Neural cell (in vitro differentiated cells): Measurements from ENCODE around the gene IRAK4. TPM values are rescaled to one million over a fixed set of nuclear protein-coding genes. Genes with fewer than 3 reads are reported as not detected.

Experiments used
- H2AFZ ChIP-seq: fragments of 200-600, 300-800 bp; sonication (generic), shearing (Covaris generic); 2 replicates; pipeline ENCODE4 v1.6.0; 2014; ENCODE audit warnings: low read depth, mild to moderate bottlenecking, antibody characterized with exemption, low read length, moderate library complexity
- H3F3A ChIP-seq: fragments of 200-600 bp; shearing (Covaris generic); 2 replicates; pipeline ENCODE4 v1.6.1; 2016; ENCODE audit warnings: mild to moderate bottlenecking, moderate library complexity, mixed read lengths, antibody characterized with exemption, low read length; ENCODE audit not compliant: insufficient read depth, poor library complexity, severe bottlenecking
- H3K27ac ChIP-seq: fragments of 200-600, 300-800 bp; sonication (generic), shearing (Covaris generic); 2 replicates; pipeline ENCODE4 v1.5.1; 2014; ENCODE audit warnings: mild to moderate bottlenecking, low read length, moderate library complexity
- H3K27me3 ChIP-seq: fragments of 300-800, 200-600 bp; sonication (generic), shearing (Covaris generic); 2 replicates; pipeline ENCODE4 v1.6.0; 2014; ENCODE audit warnings: mild to moderate bottlenecking, low read depth, low read length, moderate library complexity; ENCODE audit not compliant: insufficient read depth
- H3K36me3 ChIP-seq: fragments of 300-800, 200-600 bp; sonication (generic), shearing (Covaris generic); 2 replicates; pipeline ENCODE4 v1.5.1; 2014; ENCODE audit warnings: mild to moderate bottlenecking, antibody characterized with exemption, low read length, moderate library complexity; ENCODE audit not compliant: insufficient read depth
- H3K4me2 ChIP-seq: fragments of 300-800, 200-600 bp; sonication (generic), shearing (Covaris generic); 2 replicates; pipeline ENCODE4 v1.6.0; 2014; ENCODE audit warnings: mild to moderate bottlenecking, low read length
- H3K4me3 ChIP-seq: fragments of 300-800, 200-600 bp; sonication (generic), shearing (Covaris generic); 2 replicates; pipeline ENCODE4 v1.5.1; 2014; ENCODE audit warnings: mild to moderate bottlenecking, low read length, moderate library complexity
- H3K79me2 ChIP-seq: fragments of 200-600 bp; shearing (Covaris generic); replicated peaks from 2 replicates; pipeline ENCODE4 v1.6.0; 2014; ENCODE audit warnings: mild to moderate bottlenecking, low read length, moderate library complexity; ENCODE audit not compliant: insufficient read depth
- H3K9ac ChIP-seq: fragments of 300-800, 200-600 bp; sonication (generic), shearing (Covaris generic); 2 replicates; pipeline ENCODE4 v1.6.1; 2016; ENCODE audit warnings: mild to moderate bottlenecking, low read length, mixed read lengths
- H3K9me2 ChIP-seq: fragments of 200-600 bp; shearing (Covaris generic); 2 replicates; pipeline ENCODE4 v1.6.1; 2016; ENCODE audit warnings: mild to moderate bottlenecking, low read length, mixed read lengths; ENCODE audit not compliant: insufficient read depth
- H3K9me3 ChIP-seq: fragments of 200-600, 300-800 bp; sonication (generic), shearing (Covaris generic); 2 replicates; pipeline ENCODE4 v1.6.1; 2016; ENCODE audit warnings: mild to moderate bottlenecking, mixed run types, low read length, moderate library complexity, mixed read lengths
- H4K20me1 ChIP-seq: fragments of 200-600 bp; shearing (Covaris generic); 2 replicates; pipeline ENCODE4 v1.6.1; 2016; ENCODE audit warnings: mild to moderate bottlenecking, mixed run types; ENCODE audit not compliant: insufficient read depth
- CTCF ChIP-seq: fragments of 450-650 bp; IDR thresholded peaks from 2 replicates; pipeline ENCODE4 v1.5.1; 2014; ENCODE audit warnings: antibody characterized with exemption, mild to moderate bottlenecking, moderate library complexity; ENCODE audit not compliant: poor library complexity, severe bottlenecking
- EP300 ChIP-seq: fragments of 450-650 bp; conservative IDR thresholded peaks from 2 replicates; pipeline ENCODE4 v1.6.1; 2014; ENCODE audit warnings: antibody characterized with exemption, mild to moderate bottlenecking, moderate library complexity; ENCODE audit not compliant: poor library complexity, severe bottlenecking
- EZH2 ChIP-seq: fragments of 200-600, 300-800 bp; shearing (Covaris generic), sonication (generic); IDR thresholded peaks from 2 replicates; pipeline ENCODE4 v1.6.1; 2014; ENCODE audit warnings: antibody characterized with exemption, low read length, borderline replicate concordance, mild to moderate bottlenecking; ENCODE audit not compliant: insufficient read depth, poor library complexity, severe bottlenecking
- MXI1 ChIP-seq: fragments of 450-650 bp; conservative IDR thresholded peaks from 2 replicates; pipeline ENCODE4 v1.6.1; 2014; ENCODE audit warnings: antibody characterized with exemption, mild to moderate bottlenecking; ENCODE audit not compliant: poor library complexity, severe bottlenecking
- POLR2AphosphoS5 ChIP-seq: IDR thresholded peaks from 2 replicates; pipeline ENCODE4 v1.6.1; 2012
- RAD21 ChIP-seq: fragments of 450-650 bp; conservative IDR thresholded peaks from 2 replicates; pipeline ENCODE4 v1.6.1; 2014; ENCODE audit warnings: antibody characterized with exemption, mild to moderate bottlenecking, moderate library complexity
- REST ChIP-seq: IDR thresholded peaks from 2 replicates; pipeline ENCODE4 v1.6.1; 2012; ENCODE audit warnings: borderline replicate concordance
- SMC3 ChIP-seq: fragments of 450-650 bp; conservative IDR thresholded peaks from 2 replicates; pipeline ENCODE4 v1.6.1; 2014; ENCODE audit warnings: antibody characterized with exemption, mild to moderate bottlenecking, moderate library complexity; ENCODE audit not compliant: poor library complexity
- TAF1 ChIP-seq: IDR thresholded peaks from 2 replicates; pipeline ENCODE4 v1.6.1; 2012; ENCODE audit warnings: low read depth
- polyA plus RNA-seq: library from polyadenylated mRNA; depleted of rRNA; stranded (reverse); fragments of >200 nt; gene quantifications from 2 replicates; pipeline ENCODE4 v1.2.3, GENCODE V29; 2014

IRAK4 gene
- polyA plus RNA-seq, 1 donor from 2014 or later = 7.0 TPM

- TF ChIP-seq RAD21 (no peak), EZH2 (no peak), MXI1 (no peak), SMC3 (no peak), EP300 (no peak), REST (no peak), TAF1 (no peak), CTCF (no peak), POLR2AphosphoS5 (no peak)
- no peak overlapping the region for H3K4me2 ChIP-seq
- no peak overlapping the region for H3K4me3 ChIP-seq
- no peaks in the 10 kb centered on the region for H3K9me3 ChIP-seq
- H3F3A ChIP-seq = no peaks in the 10 kb centered on the region
- no peaks in the 10 kb centered on the region for H3K79me2 ChIP-seq
- H3K27ac ChIP-seq = no peak overlapping the region
- no peaks in the 10 kb centered on the region for H3K9me2 ChIP-seq
- H4K20me1 ChIP-seq = no peaks in the 10 kb centered on the region
- H3K9ac ChIP-seq = no peak overlapping the region
- H3K36me3 ChIP-seq = no peaks in the 10 kb centered on the region
- H2AFZ ChIP-seq = no peak overlapping the region
- no peaks in the 10 kb centered on the region for H3K27me3 ChIP-seq
Observed at GRCh38 chr12:43764528-43764927, 5.8 kb downstream of the IRAK4 start.

GRCh38 chr12:43766291-43766690 is 7.5 kb downstream of the IRAK4 start:
- Histone ChIP-seq H4K20me1 (no peaks in the 10 kb centered on the region), H2AFZ (no peak overlapping the region), H3K27me3 (no peaks in the 10 kb centered on the region), H3K9me2 (no peaks in the 10 kb centered on the region), H3K36me3 (no peaks in the 10 kb centered on the region), H3K27ac (no peak overlapping the region), H3K79me2 (no peaks in the 10 kb centered on the region), H3F3A (no peaks in the 10 kb centered on the region), H3K4me2 (no peak overlapping the region), H3K9me3 (no peaks in the 10 kb centered on the region), H3K9ac (no peak overlapping the region), H3K4me3 (no peak overlapping the region)
- TF ChIP-seq REST = no peak
- no peak for TF ChIP-seq MXI1
- no peak for TF ChIP-seq SMC3
- TF ChIP-seq EP300 = no peak
- TF ChIP-seq RAD21 = no peak
- no peak for TF ChIP-seq TAF1
